Adipocyte (in vitro differentiated cells): Measurements from ENCODE around the gene MPST.

Experiments
- DNase-seq: peaks from one replicate; pipeline ENCODE4 v3.0.0-alpha.2; 2015; ENCODE audit warnings: low read depth
- H3K27me3 ChIP-seq: replicated peaks from 2 replicates; pipeline ENCODE4 v1.7.0; 2013; ENCODE audit warnings: mild to moderate bottlenecking, low read length, moderate library complexity; ENCODE audit not compliant: control insufficient read depth, insufficient read depth
- H3K36me3 ChIP-seq: 2 replicates; pipeline ENCODE4 v1.7.0; 2013; ENCODE audit warnings: low read length, mild to moderate bottlenecking, moderate library complexity; ENCODE audit not compliant: control insufficient read depth, insufficient read depth, severe bottlenecking
- H3K4me1 ChIP-seq: 2 replicates; pipeline ENCODE4 v1.7.0; 2013; ENCODE audit warnings: mild to moderate bottlenecking, low read length, moderate library complexity; ENCODE audit not compliant: control insufficient read depth, insufficient read depth
- H3K4me3 ChIP-seq: 2 replicates; pipeline ENCODE4 v1.7.0; 2013; ENCODE audit warnings: mild to moderate bottlenecking, low read length, moderate library complexity
- H3K9ac ChIP-seq: 2 replicates; pipeline ENCODE4 v1.7.0; 2013; ENCODE audit warnings: mild to moderate bottlenecking, low read length, moderate library complexity
- H3K9me3 ChIP-seq: 2 replicates; pipeline ENCODE4 v1.7.0; 2013; ENCODE audit warnings: mild to moderate bottlenecking, low read length, moderate library complexity; ENCODE audit not compliant: control insufficient read depth

Gene MPST

DNA sequence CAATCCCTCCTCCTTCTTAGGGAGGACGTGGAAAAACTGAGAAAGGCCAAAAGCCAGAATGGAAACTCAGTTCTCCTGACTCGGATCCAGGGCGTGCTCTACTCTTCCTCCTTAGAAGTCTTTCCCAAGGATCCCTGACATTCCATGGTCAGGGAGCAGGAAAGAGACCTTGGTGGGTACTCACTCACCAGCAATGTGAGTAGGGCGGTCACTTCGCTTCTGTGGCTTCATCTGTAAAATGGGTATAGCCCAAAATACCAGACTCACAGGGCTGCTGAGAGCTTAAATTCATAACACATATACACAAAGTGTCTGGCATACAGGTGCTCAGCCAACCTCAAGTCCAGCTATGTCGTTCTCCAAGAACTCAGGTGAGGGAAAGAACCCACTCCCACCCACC is 31.4 kb downstream of the MPST start:
- Histone ChIP-seq H3K9ac (no peak overlapping the region), H3K9me3 (no peaks in the 10 kb centered on the region), H3K4me3 (no peak overlapping the region), H3K36me3 (peaks cover 4% of the 10 kb centered on the region), H3K27me3 (no peaks in the 10 kb centered on the region), H3K4me1 (peaks cover 4% of the 10 kb centered on the region)
- DNase-seq = no peak

DNA sequence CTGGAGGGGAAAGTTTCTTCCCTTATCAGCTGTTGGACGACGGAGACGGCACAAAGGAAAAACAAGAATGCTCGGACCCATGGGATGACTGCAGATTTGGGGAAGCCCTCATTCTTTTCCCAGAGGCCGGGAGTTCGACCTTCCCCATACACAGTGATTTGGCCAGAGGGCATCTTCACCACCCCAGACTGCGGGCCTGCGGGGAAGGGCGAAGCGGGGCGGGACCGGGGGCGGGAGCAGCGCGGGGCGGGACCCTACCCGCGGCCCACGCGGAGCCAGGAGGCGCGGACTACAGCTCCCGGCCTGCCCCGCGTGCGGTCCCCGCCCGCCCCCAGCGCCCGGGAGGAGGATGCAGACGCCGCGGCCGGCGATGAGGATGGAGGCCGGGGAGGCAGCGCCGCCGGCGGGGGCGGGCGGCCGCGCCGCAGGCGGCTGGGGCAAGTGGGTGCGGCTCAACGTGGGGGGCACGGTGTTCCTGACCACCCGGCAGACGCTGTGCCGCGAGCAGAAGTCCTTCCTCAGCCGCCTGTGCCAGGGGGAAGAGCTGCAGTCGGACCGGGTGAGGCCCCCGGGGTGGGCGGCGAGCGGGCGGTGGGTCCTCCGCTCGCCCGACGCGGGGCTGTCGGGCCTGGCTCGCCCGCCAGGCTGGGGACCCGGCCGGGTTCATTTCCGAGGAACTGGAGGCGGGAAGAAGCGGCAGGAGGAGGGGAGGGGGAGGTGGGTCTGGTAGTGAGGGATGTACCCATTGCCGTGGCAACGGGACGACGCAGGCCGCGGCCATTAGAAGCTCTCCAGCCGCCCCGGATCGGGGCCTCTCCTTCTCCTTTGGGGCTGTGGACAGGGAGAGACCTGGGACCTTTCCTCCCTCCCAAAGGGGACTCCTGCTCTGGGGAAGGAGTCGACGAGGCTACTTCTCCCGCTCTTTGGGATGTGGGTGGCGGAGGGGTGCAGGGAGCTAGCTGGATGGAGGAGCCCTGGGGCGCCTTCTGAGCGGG is 32.1 kb downstream of the MPST start, which contains the start of gene KCTD17:
KCTD17 (plus strand) TSS at position 352 of the 995 bp plus-strand sequence; CDS start at position 371, 19 bp downstream.
- peaks cover 10% of the 10 kb centered on the region for H3K36me3 ChIP-seq
- H3K9ac ChIP-seq = peak within 1 kb of the TSS; percentile 78
- peak; percentile 92 for DNase-seq
- H3K4me3 ChIP-seq = peak within 1 kb of the TSS; percentile 84
- no peaks in the 10 kb centered on the region for H3K27me3 ChIP-seq
- H3K4me1 ChIP-seq = peaks cover 4% of the 10 kb centered on the region
- H3K9me3 ChIP-seq = no peaks in the 10 kb centered on the region

DNA sequence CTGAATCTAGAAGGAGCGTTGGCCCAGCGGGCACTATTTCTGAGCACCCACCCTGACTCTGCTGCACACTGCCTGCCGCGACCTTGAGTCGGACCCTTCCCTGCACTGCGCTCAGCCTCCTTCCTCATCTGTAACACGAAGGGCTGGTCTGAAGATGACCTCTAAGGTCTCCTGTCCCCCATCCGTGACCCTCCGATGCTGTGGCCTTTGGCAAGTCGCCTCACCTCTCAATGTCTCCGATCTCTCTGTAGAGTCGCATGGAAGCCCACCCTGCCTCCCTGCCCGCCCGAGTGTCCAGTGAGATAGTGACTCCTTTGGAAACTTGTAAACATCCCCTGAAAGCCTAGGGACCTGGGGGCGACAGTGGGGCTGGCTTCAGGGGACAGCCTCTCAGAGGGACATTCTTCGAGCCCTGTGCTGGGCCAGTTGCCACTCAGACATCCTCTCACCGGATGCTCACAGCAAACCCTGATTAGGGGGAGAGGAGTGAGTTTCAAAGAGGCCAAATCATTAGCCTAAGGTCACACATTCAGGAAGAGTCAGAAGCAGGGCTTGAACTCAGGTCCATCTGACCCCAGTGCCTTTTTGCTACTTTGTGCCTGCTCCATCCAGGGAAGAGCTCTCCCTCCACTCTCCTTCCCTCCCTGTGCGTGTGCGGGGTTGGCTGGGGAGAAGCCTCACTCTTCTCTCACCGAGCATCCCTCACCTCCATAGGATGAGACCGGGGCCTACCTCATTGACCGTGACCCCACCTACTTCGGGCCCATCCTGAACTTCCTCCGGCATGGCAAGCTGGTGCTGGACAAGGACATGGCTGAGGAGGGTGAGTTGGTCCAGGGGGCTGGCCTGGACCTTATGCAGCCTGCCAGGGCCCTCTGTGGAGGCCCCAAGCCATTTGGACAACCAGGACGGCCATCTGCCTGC is 33.1 kb downstream of the MPST start:
- Histone ChIP-seq H3K27me3 (no peaks in the 10 kb centered on the region), H3K4me1 (peaks cover 4% of the 10 kb centered on the region), H3K9me3 (no peaks in the 10 kb centered on the region), H3K36me3 (peaks cover 20% of the 10 kb centered on the region), H3K9ac (peak overlapping the region; percentile 78), H3K4me3 (peak overlapping the region; percentile 84)
- DNase-seq = no peak

DNA sequence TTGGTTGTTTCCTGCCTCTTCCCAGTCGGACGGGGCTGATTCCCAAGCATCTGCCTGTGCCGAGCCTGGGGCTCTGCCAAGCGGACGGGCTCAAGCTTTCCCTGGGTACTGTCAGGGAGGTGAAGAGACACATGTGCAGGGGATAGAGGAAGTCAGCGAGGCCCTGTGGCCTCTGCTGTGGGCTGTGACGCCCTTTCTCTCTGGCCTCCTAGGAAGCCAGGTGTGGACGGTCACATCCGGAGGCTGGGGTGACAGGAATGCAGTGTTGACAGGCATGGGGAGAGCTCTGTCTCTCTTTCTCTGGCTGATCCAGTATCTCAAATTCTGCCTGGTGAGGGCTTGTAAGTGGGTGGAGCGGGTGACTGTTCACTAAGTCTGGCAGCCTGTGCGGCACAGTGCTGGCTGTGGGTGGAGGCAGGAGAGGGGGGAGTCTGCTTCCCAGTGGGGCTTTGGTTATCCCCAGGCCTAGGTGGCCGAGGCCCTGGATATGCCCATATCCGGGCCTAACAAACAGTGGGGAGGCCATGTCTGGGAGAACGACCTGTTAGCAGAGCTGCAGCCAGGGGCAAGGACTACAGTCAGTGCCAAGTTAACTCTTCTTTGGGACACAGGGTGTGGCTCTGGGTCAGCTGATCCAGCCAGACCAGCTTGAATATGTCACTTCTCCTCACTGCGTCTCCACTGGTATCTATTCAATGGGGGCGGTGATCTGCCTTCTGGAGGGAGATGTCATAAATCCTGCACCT is 33.9 kb downstream of the MPST start:
- Histone ChIP-seq H3K9me3 (no peaks in the 10 kb centered on the region), H3K27me3 (no peaks in the 10 kb centered on the region), H3K4me1 (peaks cover 4% of the 10 kb centered on the region), H3K9ac (no peak overlapping the region), H3K36me3 (peaks cover 21% of the 10 kb centered on the region), H3K4me3 (no peak overlapping the region)
- no peak for DNase-seq

DNA sequence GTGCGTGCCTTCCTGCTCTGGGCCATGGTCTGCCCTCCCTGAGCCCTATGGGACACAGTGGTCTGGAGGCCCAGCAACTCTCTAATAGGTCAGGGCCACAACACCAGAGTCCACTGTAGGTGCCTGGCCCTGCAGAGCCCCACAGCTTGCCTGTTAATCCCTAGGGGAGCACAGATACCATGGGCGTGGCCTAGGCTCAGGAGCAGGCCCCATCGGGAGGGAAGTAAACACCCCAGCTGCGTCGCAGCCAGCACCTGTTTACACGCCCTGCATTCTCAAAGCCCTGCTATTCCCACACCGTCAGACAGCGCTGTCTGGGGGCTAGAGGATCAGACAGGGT is 34.5 kb downstream of the MPST start:
- peaks cover 4% of the 10 kb centered on the region for H3K4me1 ChIP-seq
- H3K9me3 ChIP-seq = no peaks in the 10 kb centered on the region
- no peak overlapping the region for H3K4me3 ChIP-seq
- no peak for DNase-seq
- H3K36me3 ChIP-seq = peaks cover 21% of the 10 kb centered on the region
- no peaks in the 10 kb centered on the region for H3K27me3 ChIP-seq
- no peak overlapping the region for H3K9ac ChIP-seq

DNA sequence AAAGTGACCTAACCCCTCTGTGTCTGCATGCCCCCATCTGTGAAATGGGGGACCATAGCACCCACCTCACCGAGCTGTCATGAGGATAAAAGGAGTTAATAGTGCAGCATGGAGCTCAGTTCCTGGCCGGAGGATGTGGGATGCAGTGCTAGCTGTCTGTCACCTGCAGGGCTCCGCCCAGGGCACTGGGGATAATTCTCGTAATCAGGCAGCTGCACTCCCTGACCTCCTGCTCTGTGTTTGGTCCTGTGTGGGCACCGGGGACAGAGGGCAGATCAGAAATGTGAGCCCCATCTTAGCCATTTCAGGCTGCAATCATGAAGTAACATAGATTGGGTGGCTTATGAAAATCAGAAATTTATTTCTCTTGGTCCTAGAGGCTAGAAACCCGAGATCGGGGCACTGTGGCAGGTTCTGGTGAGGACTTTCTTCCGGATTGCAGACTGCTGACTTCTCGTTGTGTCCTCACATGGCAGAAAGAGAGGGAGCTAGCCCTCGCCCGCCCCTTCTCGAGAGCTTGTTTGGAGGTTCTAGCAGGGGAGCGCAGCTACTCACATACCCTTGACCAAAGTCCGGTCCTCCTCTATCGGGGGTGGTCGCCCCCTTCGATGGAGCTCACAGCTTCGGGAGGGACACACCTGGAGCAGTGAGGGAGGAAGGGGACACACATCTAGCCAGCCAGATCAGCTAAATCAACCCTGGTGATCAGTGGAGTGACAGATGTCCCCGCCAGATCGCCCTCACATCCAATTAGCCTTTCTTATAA is 35.2 kb downstream of the MPST start:
- H3K9ac ChIP-seq = no peak overlapping the region
- DNase-seq = no peak
- H3K4me1 ChIP-seq = peaks cover 4% of the 10 kb centered on the region
- H3K9me3 ChIP-seq = no peaks in the 10 kb centered on the region
- H3K27me3 ChIP-seq = no peaks in the 10 kb centered on the region
- no peak overlapping the region for H3K4me3 ChIP-seq
- peaks cover 21% of the 10 kb centered on the region for H3K36me3 ChIP-seq

DNA sequence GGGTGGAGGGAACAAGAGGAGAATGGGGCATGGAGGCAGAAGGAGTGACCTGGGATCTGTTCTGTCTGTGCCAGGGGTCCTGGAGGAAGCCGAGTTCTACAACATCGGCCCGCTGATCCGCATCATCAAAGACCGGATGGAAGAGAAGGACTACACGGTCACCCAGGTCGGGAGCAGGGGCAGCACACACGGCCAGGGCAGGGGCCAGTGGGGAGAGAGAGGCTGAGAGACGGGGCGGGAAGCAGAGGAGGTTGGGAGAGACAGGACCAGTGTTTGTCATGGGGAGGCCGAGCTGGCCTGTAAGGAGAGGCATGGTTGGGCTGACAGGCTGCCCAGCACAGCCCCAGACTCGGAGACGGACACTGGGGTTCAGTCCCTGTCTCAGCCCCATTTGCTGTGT is 36.7 kb downstream of the MPST start:
- Histone ChIP-seq H3K4me3 (no peak overlapping the region), H3K36me3 (peaks cover 21% of the 10 kb centered on the region), H3K27me3 (no peaks in the 10 kb centered on the region), H3K9me3 (no peaks in the 10 kb centered on the region), H3K4me1 (peaks cover 4% of the 10 kb centered on the region), H3K9ac (no peak overlapping the region)
- DNase-seq = no peak

DNA sequence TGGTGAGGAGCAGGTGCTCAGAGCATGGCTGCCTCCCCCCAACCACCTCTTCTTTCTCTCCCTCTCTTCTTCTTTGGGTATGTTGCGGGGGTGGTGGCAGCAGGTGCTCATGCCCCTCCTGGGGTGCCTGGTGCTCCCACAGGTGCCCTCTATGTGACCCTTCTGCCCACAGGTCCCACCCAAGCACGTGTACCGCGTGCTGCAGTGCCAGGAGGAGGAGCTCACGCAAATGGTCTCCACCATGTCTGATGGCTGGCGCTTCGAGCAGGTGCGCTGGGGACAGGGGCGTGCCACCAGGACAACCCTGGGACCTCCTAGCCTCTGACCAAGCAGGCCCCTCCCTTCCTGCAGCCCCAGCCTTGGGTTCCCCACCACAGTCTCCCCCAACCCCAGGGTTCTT is 37.7 kb downstream of the MPST start:
- H3K36me3 ChIP-seq = peaks cover 21% of the 10 kb centered on the region
- H3K9me3 ChIP-seq = no peaks in the 10 kb centered on the region
- H3K4me3 ChIP-seq = no peak overlapping the region
- no peaks in the 10 kb centered on the region for H3K27me3 ChIP-seq
- peaks cover 2% of the 10 kb centered on the region for H3K4me1 ChIP-seq
- no peak for DNase-seq
- H3K9ac ChIP-seq = no peak overlapping the region

DNA sequence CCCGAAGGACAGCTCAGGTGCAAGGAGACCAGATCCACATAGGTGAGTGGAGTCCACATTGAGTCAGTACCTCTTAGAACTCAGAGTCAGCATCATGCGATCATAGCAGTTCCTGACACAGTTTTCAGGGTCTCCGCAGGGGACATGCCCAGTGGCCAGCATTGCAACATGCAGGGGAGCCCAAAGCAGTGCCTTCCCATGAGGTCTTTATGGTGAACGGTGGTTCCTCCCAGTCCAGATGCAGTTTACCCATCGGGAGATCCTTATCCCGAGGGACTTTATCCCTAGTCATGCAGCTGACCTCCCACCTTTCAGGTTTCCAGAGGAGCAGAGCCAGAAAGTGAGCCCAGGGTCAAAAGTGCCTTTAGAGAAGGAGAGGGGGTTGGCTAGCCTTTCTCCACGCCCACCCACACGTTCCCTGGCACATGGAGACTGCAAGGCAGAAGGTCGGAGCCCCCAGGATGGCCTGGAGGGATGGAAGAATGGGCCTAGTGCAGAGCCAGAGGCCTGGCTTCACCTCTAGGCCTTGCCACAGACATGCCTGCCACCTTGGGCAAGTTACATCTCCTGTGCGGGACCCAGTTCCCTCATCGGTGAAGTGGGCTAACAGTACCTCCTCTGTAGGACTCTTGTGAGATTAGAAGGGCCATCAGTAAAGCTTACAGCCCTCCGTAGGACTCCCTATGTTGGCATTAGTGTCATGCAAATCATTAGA is 38.4 kb downstream of the MPST start:
- no peaks in the 10 kb centered on the region for H3K4me1 ChIP-seq
- peaks cover 21% of the 10 kb centered on the region for H3K36me3 ChIP-seq
- DNase-seq = no peak
- H3K9me3 ChIP-seq = no peaks in the 10 kb centered on the region
- H3K9ac ChIP-seq = no peak overlapping the region
- no peaks in the 10 kb centered on the region for H3K27me3 ChIP-seq
- H3K4me3 ChIP-seq = no peak overlapping the region
